Activated CD8-positive, alpha-beta memory T cell treated with anti-CD3 and anti-CD28 coated beads for 36 hours (primary cell): Measurements from ENCODE around the gene CLCA2. TPM values are rescaled to one million over a fixed set of nuclear protein-coding genes. Genes with fewer than 3 reads are reported as not detected.

Experiments
- CTCF ChIA-PET: fragments of 350-600 bp; sonication (Branson Sonifier 250); formaldehyde crosslinking; loops from one replicate; lab custom pipeline; 2021; ENCODE audit warnings: antibody characterized with exemption; lab: Charles Lee
- POLR2A ChIA-PET: fragments of 350-600 bp; sonication (Branson Sonifier 250); formaldehyde crosslinking; loops from one replicate; lab custom pipeline; 2021; ENCODE audit warnings: antibody characterized with exemption; lab: Charles Lee
- total RNA-seq, 2 experiments: library from RNA; stranded (reverse); gene quantifications; one replicate each; pipeline ENCODE4 v1.2.3, GENCODE V29; 2021

Gene CLCA2
- total RNA-seq, 2 experiments from 2014 or later = not detected

DNA sequence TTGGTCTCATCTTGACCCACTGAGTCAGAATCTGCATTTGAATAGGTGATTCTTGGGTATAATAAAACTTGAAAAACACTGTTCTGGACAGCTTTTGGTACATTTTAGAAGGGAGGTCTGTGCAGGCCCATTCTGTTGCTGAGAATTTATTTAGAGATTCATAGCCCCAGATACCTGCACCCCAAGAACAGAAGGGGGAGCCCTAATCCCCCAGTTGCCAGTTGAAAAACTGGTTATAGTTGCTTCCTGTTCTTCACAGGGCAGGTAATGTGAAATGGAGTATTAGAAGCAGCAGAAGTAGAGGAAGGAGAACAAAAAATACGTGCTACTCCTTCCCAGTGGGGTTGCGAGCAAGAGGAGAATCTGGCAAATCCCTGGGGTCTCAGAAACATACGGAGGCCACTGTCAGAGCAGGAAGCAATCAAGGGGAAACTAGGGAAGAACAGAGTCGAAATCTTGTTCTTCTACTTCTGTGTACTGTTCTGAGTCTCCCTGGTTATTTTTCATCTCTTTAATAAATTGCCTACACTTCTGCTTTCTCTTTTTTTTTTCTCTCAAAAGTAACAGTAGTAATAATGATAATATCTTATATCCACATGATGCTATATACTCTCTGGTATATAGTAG, 4.6 kb upstream of the CLCA2 start:
- POLR2A ChIA-PET = no interaction called here
- CTCF ChIA-PET = no interaction called here

GRCh38 chr1:86421601-86422280, 2.2 kb upstream of the CLCA2 start:
- CTCF ChIA-PET = interaction anchor here (0.9 kb wide), 1 partner anchor 68 kb away, joined by 3 read pairs; no protein-coding TSS in a partner anchor
- POLR2A ChIA-PET = no interaction called here

GRCh38 chr1:86423473-86423872, 498 bp upstream of the CLCA2 start:
- ChIA-PET CTCF (no interaction called here), POLR2A (no interaction called here)

DNA sequence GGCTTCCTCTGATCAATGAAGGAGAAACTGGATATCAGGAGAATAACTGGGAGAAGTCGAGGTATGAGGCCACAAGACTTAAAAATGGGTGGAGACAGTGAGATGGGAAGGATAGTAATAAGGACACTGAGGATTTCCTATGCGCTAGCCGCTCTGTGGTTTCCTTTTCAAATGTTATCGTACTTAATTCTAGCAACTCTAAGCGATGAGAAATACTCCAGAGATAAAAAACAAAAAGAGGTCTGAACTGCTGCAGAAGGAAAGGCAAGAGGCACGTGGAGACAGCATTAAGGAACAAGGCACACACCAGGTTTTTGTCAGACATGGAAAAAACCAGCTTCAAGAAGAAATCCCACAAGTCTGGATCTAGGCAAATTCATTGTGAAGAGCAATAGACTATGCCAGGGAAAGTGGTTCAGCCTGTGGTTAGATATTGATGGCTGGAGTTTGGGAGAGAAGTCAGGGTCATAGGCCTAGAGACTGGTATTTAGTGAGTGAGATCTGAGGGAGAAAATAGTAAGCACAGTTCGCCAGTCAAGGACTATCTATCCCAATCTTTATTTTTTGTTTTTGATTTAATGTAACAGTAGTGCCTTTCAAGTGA, 5.3 kb downstream of the CLCA2 start:
- CTCF ChIA-PET = no interaction called here
- POLR2A ChIA-PET = no interaction called here

DNA sequence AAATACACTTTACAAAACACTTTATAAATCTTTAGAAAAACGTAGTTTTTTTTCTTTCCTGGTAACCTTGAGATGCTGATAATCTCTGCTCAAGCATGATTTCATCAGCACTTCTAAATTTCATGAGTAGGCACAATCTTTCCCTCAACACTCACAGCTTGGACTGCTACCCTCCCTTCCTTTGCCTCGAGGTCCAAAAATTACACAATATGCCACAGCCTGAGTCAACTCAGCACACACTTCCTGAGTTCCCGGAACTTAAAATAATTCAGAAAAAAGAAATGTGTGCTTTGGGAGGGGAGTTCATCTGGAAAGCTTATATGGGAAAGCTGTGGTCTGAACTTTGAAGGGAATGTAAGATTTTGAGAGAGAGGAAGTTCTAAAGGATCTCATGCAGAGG, 5.9 kb downstream of the CLCA2 start:
- POLR2A ChIA-PET = no interaction called here
- CTCF ChIA-PET = interaction anchor here (0.6 to 1.2 kb wide), 4 partner anchors 14 to 668 kb away, joined by 3 to 4 read pairs (median 4); partner anchors contain the start of gene ODF2L

DNA sequence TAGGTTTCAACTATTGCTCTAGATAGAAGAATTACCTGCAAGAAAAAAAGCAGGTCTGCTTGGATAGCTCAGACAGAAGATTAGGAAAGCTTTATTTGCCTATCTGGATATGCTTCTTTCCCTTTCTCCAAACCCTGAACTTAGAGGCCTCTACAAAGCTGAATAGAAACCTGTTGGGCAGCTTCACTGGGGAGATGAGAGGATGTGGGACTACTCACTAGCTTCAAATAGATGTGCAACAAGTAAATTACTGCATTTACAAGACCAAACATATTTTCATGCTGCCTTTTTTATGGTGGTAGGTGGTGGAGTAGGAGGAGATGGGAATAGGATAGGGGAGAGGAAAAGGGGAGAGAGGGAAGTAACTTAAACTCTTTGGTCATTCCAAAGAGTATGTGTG, 6.4 kb downstream of the CLCA2 start:
- CTCF ChIA-PET = interaction anchor here (0.6 to 1.2 kb wide), 4 partner anchors 14 to 667 kb away, joined by 3 to 4 read pairs (median 4); partner anchors contain the start of gene ODF2L
- POLR2A ChIA-PET = no interaction called here

DNA sequence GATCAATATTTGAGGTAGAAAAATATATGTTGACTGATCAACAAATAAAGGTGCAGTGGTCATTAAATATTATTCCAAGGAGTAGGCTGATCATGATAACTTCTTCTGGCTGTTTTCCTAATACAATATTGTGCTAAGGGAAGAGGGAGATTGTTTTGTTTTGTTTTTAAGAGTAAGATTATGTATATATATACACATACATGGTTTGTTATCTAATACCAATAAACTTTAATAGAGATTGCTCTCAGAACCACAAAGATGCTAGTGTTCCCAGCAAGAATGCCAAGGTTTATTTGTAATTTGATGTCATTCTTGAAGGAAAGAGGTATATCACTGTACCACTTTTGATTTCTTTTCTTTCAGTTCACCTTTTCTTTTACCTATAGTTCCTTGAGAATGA, 10.1 kb downstream of the CLCA2 start:
- POLR2A ChIA-PET = no interaction called here
- CTCF ChIA-PET = no interaction called here

GRCh38 chr1:86435327-86435726, 11.4 kb downstream of the CLCA2 start:
- ChIA-PET POLR2A (interaction anchor here (0.7 kb wide), 1 partner anchor 34 kb away, joined by 3 read pairs; no protein-coding TSS in a partner anchor), CTCF (no interaction called here)

- ChIA-PET CTCF (no interaction called here), POLR2A (no interaction called here)
Measured at GRCh38 chr1:86436041-86436440, 12.1 kb downstream of the CLCA2 start.

GRCh38 chr1:86441581-86441980, 17.6 kb downstream of the CLCA2 start:
- CTCF ChIA-PET = no interaction called here
- POLR2A ChIA-PET = no interaction called here

- ChIA-PET CTCF (no interaction called here), POLR2A (no interaction called here)
Measured at GRCh38 chr1:86441997-86442396, 18.0 kb downstream of the CLCA2 start.

DNA sequence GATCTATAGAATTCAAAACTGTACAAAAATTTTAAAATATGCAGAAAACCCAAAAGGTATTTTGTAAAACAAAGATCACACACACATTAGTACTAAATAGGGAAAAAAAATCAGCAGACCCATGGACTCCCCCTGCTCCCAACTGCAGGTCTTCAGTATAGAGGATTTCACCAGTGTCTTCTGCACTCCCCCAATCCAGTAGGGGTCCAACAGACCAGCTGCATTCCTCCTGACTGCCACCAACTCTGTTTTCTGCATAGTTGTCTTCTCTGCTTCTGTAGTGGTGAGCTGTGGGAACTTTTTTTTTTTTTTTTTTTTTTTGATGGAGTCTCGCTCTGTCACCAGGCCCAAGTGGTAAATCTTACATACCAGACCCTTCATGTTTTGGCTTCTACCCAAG, 21.9 kb downstream of the CLCA2 start:
- ChIA-PET POLR2A (no interaction called here), CTCF (no interaction called here)

GRCh38 chr1:86447198-86447790, 23.3 kb downstream of the CLCA2 start:
- ChIA-PET CTCF (interaction anchor here (0.6 kb wide), 1 partner anchor 15 kb away, joined by 5 read pairs; no protein-coding TSS in a partner anchor), POLR2A (no interaction called here)

- CTCF ChIA-PET = no interaction called here
Measured at GRCh38 chr1:86448670-86449069, 24.7 kb downstream of the CLCA2 start.

DNA sequence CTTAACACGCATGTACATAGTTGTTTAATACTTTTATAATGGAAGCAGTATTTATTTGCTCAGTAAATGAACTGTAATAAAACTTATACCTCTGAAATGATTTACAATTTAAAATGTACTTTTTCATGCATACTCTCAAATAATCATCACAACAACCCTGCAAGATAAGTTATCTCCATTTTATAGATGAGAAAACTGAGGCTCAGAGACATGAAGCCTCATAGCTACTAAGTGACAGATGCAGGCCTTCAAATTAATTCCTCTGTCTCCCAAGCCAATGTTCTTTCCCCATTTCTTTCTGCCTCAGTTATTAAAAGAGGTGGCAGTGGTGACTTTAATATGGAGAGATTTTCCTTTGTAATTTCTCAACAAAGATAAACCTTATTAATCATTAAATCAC, 25.1 kb downstream of the CLCA2 start:
- ChIA-PET CTCF (no interaction called here), POLR2A (no interaction called here)

More at GRCh38 chr1:86448670-86449069, 24.7 kb downstream of the CLCA2 start:
- POLR2A ChIA-PET = no interaction called here

DNA sequence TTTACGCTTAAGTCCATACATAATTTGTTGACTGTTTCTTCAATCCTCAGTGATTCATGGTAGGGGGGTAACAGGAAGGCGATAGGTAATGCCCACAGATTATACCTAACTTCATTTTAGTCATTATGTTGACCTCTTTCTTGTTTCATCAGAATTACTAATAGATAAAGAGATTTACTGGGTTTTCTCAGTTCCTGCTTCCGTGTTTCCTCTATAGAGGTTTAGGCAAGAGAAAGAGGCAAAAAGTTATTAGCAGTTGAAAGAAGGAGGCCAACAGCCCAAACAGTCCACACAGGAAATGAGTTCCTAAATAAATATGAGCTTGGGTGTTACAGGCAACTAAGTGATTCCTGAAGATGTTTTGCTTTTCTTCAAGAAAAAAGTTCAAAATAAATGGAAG, 26.9 kb downstream of the CLCA2 start:
- POLR2A ChIA-PET = no interaction called here
- CTCF ChIA-PET = no interaction called here

DNA sequence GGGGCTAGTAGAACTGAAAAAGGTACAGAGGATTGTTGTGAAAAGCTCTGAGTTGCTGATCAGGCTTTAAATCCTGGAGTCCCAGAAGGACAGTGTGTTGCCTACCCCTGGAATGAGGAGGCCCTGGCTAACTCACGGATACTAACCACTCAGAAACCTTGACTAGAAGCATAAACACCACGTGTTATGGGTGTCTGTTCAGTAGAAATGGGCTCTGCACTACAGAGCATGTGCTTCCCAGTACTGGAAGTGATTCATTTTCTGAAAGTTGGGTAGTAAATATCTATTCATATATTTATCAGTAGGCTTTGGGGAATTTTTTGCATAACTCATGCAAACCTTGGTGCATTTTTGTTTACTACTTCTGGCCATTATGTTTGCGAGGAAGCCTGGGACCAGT, 29.7 kb downstream of the CLCA2 start:
- ChIA-PET CTCF (no interaction called here), POLR2A (no interaction called here)

DNA sequence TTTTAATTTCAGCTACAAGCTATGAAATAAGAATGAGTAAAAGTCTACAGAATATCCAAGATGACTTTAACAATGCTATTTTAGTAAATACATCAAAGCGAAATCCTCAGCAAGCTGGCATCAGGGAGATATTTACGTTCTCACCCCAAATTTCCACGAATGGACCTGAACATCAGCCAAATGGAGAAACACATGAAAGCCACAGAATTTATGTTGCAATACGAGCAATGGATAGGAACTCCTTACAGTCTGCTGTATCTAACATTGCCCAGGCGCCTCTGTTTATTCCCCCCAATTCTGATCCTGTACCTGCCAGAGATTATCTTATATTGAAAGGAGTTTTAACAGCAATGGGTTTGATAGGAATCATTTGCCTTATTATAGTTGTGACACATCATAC, 31.1 kb downstream of the CLCA2 start:
- ChIA-PET POLR2A (no interaction called here), CTCF (no interaction called here)

DNA sequence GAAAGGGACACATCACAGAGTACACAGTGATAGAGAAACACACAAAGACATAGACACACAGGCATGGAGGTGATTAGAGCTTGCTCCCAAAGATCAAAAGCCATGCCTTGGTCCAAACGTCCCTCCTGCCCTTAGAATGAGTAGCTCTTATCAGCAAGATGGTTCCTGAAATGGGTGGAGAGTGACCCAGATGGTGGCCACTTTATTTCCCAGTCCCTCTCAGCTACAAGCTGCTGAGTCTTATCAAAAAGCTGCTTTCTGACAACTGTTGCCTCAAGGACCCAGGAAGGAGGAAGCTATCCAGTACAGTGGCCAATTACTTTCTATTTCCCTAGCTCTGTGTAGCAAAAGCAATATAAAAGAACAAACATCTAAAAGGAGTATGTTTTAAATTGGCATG, 37.0 kb downstream of the CLCA2 start:
- POLR2A ChIA-PET = no interaction called here

GRCh38 chr1:86461482-86461881, 37.5 kb downstream of the CLCA2 start:
- CTCF ChIA-PET = interaction anchor here (0.8 kb wide), 1 partner anchor 13 kb away, joined by 4 read pairs; no protein-coding TSS in a partner anchor
- POLR2A ChIA-PET = no interaction called here

More for the DNA sequence above, 37.0 kb downstream of the CLCA2 start:
- CTCF ChIA-PET = interaction anchor here (0.8 kb wide), 1 partner anchor 13 kb away, joined by 4 read pairs; no protein-coding TSS in a partner anchor
